Measurements from ENCODE around the gene PMPCA.

PMPCA gene

GRCh38 chr9:136373300-136374182 lies 36.9 kb upstream of the PMPCA start, which contains the start of gene CARD9:
CARD9 (minus strand) TSS chr9:136373669; CDS start chr9:136372078, 1,591 bp downstream.
- DNase-seq (ENCODE audit: low spot score) = no peak

DNA sequence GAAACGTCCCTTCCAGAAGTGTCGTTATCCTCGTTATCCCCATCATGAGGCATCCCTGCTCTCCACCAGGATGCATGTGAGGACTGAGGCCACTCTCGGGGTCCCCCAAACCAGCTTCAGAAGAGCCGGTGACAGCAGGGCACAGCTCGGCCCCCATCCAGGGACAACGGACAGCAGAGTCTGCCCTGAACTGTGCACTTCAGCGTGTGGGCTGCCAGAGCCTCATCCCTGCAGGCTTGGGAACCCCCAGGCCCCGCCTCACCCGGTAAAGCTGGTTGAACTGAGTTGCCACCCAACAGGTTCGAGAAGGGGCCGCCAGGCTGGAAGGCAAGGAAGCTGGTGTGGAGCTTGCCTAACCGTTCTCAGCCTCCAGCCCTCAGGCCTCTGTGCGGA lies 36.3 kb upstream of the PMPCA start:
- DNase-seq (ENCODE audit: low spot score) = no peak

- no peak for DNase-seq (ENCODE audit: low spot score)
Measured at GRCh38 chr9:136375096-136375495, 35.4 kb upstream of the PMPCA start.

DNA sequence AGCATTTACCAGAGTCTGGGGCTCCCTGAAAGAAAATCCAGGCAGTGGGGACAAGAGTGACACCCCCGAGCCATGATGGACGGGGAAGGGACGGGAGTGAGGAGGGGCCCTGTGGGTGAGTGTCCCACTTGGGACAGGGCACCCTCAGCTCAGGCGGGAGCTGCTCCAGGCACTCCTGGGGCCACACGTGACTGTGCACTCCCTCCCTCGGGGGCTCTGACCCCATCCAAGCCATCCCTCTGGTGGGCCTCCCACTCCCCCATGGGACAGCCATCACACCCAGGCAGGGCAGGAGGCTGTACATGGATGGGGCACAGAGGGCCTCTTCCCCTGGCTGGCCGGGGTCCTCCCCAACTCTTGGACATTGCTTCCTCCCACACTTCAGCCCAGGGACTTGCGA lies 34.0 kb upstream of the PMPCA start:
- no peak for DNase-seq (ENCODE audit: low spot score)

- DNase-seq (ENCODE audit: low spot score) = no peak
Measured at GRCh38 chr9:136377341-136378169, 32.9 kb upstream of the PMPCA start.

- no peak for DNase-seq (ENCODE audit: low spot score)
Measured at GRCh38 chr9:136378170-136379002, 32.1 kb upstream of the PMPCA start.

DNA sequence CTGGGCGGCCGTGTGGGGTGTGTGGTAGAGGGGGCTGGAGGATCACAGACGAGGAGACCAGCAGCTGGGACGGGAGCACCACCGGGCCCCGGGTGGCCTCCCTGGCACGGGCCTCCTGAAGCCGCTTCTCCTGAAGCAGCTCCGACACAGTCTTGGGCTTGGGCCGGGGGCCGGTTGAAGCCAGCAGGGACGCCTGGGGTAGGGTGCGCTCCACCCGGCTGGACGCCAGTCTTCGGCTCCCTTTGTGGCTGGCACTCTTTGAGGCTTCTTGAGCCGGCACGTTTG lies 31.5 kb upstream of the PMPCA start:
- no peak for DNase-seq (ENCODE audit: low spot score)

GRCh38 chr9:136379401-136379800 lies 31.1 kb upstream of the PMPCA start:
- DNase-seq (ENCODE audit: low spot score) = no peak

DNA sequence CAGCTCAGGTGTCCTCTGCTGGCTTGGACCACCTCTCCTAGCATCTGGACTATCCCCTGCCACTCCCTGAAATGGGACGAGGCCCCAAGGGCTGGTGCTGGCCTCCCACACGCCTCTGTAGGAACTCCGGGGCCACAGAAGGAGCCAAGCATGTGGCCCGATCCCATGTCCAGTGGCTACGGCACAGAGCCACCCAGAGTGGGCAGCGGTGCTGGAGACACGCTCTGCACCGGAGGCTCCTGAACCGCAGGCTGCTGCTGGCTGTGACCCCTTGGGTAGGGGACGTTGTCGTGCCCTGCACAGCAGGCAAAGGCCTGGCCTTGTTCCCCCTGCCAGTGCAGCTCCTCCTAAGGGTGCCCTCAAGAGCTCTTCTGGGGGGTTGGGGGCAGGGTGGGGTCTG lies 30.6 kb upstream of the PMPCA start:
- DNase-seq (ENCODE audit: low spot score) = no peak

- DNase-seq (ENCODE audit: low spot score) = no peak
Measured at GRCh38 chr9:136380381-136380780, 30.1 kb upstream of the PMPCA start.

- DNase-seq (ENCODE audit: low spot score) = no peak
Measured at GRCh38 chr9:136381311-136381710, 29.1 kb upstream of the PMPCA start.

DNA sequence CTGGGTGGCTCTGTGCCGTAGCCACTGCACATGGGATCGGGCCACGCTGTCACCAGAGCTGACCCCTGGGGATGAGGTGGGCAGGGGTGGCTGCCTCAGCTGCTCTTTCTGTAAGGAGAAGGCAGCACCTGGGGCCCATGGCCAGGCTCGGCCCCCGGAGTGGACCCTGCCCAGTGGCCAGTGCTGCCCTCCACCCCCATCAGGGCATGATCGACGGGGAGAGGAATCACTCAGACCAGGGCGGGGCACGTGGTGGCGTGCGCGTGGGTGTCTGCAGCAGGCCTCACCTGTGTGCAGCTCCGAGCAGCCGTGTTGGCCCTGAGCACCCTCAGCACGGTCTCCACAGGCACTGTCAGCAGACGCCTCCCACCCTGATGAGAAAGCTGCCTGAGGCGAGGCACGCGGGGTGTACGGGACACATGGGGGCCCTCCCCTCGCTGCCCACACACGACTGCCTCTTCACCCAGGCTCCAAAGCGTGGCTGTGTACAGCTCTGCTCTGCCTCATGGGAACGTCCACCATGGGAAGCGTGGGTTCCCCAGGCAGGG lies 28.4 kb upstream of the PMPCA start:
- DNase-seq (ENCODE audit: low spot score) = no peak

GRCh38 chr9:136383436-136383835 lies 27.0 kb upstream of the PMPCA start:
- DNase-seq (ENCODE audit: low spot score) = no peak

- no peak for DNase-seq (ENCODE audit: low spot score)
Measured at GRCh38 chr9:136385015-136385414, 25.4 kb upstream of the PMPCA start.

GRCh38 chr9:136386018-136386417 lies 24.4 kb upstream of the PMPCA start:
- no peak for DNase-seq (ENCODE audit: low spot score)

DNA sequence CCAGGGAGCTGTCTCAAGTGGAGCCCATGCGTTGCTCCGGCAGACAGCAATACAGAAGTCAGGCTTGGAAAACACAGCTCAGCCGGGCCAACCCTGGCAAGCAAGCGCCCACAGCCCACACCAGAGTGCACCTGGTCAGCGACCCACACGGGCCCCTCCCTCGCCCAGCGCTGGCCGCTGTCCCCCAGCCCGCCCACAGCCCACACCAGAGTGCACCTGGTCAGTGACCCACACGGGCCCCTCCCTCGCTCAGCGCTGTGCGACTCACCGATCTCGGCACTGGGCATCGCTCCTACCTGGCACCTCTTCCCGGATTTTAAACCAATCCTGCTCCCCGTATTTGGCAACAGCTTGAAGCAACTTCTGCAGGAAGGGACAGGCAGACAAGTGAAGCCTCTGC lies 23.2 kb upstream of the PMPCA start:
- no peak for DNase-seq (ENCODE audit: low spot score)

DNA sequence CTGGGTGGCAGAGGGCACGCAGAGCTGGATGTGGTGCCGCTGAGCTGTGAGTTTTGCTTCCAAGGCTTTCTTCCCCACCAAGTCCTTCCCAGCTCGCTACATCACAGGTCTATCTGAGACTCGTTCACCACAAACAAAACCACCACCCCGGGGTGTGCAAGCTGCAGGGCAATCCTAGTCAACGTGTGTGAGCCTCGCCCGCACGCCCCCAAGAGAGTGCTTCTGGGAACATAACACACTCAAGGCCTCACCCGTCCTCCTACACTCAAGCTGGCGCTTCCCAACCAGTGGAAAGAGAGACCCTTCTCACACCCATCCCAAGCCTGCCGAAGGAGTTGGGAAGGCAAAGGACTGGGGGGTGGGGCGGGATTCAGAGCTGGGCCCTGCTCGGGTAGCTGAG lies 21.1 kb upstream of the PMPCA start:
- no peak for DNase-seq (ENCODE audit: low spot score)

DNA sequence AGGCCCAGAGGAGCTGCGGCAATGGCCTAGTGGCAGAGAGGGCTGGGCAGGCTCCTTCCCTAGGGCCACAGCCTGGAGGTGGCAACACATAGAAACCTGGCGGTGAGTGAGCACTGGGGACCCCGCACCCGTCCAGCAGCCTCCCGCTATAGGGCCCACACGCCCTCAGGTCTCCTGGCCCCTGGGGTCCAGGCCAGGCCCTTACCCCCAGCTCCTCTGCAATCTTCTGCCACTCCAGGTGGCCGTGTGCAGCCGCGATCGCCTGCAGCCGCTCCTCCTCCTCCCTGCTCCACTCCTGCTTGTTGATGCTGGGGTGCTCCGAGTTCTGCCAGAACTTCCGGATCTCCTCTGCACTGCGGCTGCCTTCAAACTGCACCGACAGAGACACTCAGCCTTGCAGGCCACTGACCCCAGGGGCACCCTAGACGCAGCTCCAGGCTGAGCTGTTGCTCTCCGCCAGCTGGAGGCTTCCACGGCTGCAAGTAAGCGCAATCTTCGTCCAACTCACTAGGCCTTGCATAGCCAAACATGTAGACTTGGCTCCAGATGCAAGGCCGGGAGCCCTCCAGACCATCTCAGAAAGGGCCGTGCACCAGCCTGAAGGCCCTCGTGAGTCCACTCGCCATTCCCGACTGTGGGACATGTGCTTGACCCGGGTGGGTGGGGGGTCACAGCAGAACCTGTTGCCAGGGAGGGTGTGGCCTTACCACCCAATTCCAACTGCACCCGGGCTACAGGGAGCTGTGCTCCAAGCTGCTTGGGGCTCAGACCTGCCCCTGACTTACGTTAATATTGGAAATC lies 18.5 kb upstream of the PMPCA start:
- no peak for DNase-seq (ENCODE audit: low spot score)

- DNase-seq (ENCODE audit: low spot score) = no peak
Measured at GRCh38 chr9:136392538-136393449, 17.7 kb upstream of the PMPCA start.

DNA sequence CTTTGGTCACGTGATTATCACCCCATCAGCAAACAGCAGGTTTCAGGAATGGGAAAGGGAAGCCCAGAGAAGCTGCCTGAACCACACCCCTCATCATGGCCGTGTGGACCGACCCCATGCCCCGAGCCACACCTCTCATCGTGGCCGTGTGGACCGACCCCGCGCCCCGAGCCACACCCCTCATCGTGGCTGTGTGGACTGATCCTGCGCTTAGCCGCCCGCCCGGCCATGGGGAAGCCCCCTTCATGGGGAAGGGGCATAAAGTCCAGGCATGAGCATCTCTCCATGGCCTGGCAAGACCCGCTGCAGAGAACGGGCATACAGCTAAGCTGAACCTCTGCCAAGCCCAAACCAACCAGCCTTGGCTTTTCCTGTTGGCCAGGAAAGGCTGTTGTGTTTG lies 16.9 kb upstream of the PMPCA start:
- DNase-seq (ENCODE audit: low spot score) = no peak
